Epithelial cell of proximal tubule (primary cell): ENCODE results near the gene PCYOX1L. TPM values are rescaled to one million over a fixed set of nuclear protein-coding genes. Genes with fewer than 3 reads are reported as not detected.

Experiments used
- DNase-seq: peaks from one replicate; pipeline ENCODE4 v3.0.0-alpha.2; 2011; ENCODE audit warnings: low read depth
- H3K4me3 ChIP-seq: 2 replicates; pipeline ENCODE4 v1.5.1; 2011; ENCODE audit warnings: low read depth, mild to moderate bottlenecking, low read length
- CTCF ChIP-seq: conservative IDR thresholded peaks from 2 replicates; pipeline ENCODE4 v1.5.1; 2012; ENCODE audit warnings: low read depth, mild to moderate bottlenecking, low read length
- total RNA-seq: library from RNA; depleted of rRNA; stranded (reverse); fragments of >200 nt; gene quantifications from 2 replicates; pipeline ENCODE4 v1.2.3, GENCODE V29; 2015

The PCYOX1L gene
- total RNA-seq, 1 donor from 2014 or later = 7.1 TPM

GRCh38 chr5:149405550-149406202 is 47.8 kb downstream of the PCYOX1L start:
- no peak for TF ChIP-seq CTCF
- DNase-seq = no peak
- H3K4me3 ChIP-seq = no peak overlapping the region

- H3K4me3 ChIP-seq = no peak overlapping the region
- TF ChIP-seq CTCF = no peak
- no peak for DNase-seq
Observed at GRCh38 chr5:149406203-149406978, 48.5 kb downstream of the PCYOX1L start.

GRCh38 chr5:149406979-149407306 is 49.1 kb downstream of the PCYOX1L start:
- H3K4me3 ChIP-seq = no peak overlapping the region
- no peak for DNase-seq
- no peak for TF ChIP-seq CTCF

GRCh38 chr5:149407323-149408251 is 49.7 kb downstream of the PCYOX1L start:
- H3K4me3 ChIP-seq = no peak overlapping the region
- TF ChIP-seq CTCF = no peak
- DNase-seq = no peak

GRCh38 chr5:149408252-149409099 is 50.6 kb downstream of the PCYOX1L start:
- TF ChIP-seq CTCF = no peak
- no peak for DNase-seq
- H3K4me3 ChIP-seq = no peak overlapping the region

GRCh38 chr5:149409268-149409948 is 51.6 kb downstream of the PCYOX1L start:
- DNase-seq = no peak
- TF ChIP-seq CTCF = no peak
- H3K4me3 ChIP-seq = no peak overlapping the region
